Left kidney (tissue), 2 donors: ENCODE results near the gene KANSL1. TPM values are rescaled to one million over a fixed set of nuclear protein-coding genes. Genes with fewer than 3 reads are reported as not detected.

ENCODE experiments used
- DNase-seq: peaks from one replicate; pipeline ENCODE4 v3.0.0-alpha.2; 2013
- polyA plus RNA-seq: library from polyadenylated mRNA; unstranded; fragments of 120-200 nt; gene quantifications from one replicate; pipeline ENCODE4 v1.2.1, GENCODE V29; 2013; ENCODE audit not compliant: insufficient read length

KANSL1 gene
- polyA plus RNA-seq, 1 donor, result 95.8 TPM

- DNase-seq, result no peak
Measured at GRCh38 chr17:46081018-46081320, 112.3 kb downstream of the KANSL1 start.

- DNase-seq, result no peak
Measured at GRCh38 chr17:46080118-46081017, 112.9 kb downstream of the KANSL1 start.

DNA sequence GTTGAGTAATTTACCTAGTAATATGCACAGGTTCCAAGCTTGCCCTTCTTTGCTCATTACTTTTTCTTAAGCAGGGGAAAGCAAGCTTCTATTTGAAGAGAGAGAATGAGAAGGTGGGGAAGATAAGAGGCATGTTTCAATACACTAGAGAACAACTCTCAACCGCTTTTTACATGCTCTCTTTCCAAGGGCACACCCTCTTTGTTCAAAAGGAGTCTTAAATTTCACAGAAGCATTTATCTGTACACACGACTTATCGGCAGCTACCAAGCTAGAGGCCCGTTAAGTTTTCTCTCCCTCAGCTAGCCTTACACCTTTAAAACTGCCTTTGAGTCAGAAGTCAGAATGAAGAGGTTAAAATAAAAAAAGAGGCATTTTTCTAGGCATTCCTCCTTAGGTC lies 114.6 kb downstream of the KANSL1 start:
- DNase-seq, result no peak

DNA sequence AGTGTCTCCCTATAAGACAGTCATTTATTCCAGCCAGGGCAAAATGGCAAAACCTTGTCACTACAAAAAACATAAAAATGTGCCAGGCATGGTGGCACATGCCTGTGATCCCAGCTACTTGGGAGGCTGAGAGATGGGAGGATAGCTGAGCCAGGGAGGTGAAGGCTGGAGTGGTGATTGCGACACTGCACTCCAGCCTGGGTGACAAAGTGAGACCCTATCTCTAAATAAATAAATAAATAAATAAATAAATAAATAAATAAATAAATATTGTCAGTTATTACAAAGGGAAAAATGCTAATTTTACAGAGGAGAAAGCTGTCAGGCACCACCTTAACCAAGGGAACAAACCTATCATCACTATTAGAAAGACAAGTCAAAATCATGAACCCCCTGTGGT lies 118.7 kb downstream of the KANSL1 start:
- DNase-seq, result no peak

DNA sequence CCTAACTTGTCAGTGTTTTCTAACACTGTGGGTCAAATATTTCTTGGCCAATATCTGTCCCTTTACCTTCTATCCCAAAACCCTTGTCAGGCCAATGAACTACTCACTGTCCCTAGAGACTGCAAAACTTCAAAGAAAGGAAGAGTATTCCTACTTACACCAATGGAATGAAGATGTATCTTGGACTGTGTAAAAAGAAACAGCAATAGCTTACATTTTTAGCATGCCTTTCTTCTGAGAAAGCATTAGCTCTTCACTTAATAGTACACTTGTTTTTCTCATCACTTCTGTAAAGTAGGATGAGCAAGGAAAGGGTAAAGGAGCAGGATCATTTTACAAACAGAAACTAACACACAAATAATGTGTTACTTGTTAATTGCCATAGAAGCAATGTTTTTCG lies 120.2 kb downstream of the KANSL1 start:
- no peak for DNase-seq

DNA sequence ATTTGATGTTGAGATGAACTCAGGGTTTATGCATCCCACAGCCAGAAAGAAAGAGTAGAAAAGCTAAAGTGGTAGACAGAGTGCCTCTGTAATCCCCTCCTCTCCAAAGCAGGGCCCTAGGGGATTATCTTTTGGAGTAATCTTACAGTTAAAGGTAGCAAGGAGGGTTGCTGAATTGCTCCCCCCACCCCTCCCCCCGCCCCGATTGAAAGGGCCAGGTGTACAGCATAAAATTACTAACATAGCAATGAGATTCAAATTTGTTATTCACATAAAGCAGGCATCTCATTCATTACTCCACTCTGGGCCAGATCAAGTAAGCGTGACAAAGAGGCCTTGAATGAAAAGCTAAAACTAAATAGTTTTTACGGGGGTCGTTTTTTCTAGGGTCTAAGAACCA lies 121.4 kb downstream of the KANSL1 start:
- DNase-seq, result no peak

DNA sequence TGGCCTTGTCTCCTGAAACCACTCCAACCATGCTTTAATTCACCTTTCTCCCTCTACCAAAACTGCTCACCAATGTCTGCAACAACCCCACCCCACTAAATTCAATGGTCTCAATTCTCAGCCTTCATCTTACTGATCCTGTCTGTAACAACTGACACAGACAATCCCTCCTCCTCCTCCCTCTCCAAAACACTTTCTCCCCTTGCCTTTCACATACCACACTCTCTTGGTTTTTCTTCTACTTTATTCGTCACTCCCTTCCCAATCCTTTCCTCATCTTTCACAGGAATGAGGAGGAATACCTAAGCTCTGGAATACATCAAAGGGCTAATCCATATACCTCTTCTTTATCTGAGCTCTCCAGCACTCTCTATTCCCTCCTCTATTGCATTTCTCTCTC lies 128.8 kb downstream of the KANSL1 start:
- DNase-seq, result no peak

DNA sequence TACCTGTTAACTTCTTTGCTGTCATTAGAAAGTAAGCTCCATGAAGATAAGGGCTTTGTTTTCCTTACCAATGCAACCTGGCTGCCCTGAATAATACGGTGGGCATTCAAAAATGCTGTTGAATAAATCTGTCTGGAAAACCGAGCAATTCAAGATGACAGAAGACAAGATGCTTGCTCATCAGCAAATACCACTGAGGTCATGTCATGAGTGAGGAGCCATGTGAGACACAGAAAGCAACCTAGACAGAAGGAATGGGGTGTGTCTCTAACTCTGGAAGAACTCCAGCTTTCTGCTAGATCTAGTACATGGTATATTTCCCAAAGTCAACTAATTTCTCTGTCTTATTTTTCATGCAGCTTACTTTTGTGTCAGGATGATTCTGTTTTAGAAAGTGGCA lies 130.0 kb downstream of the KANSL1 start:
- DNase-seq, result no peak

DNA sequence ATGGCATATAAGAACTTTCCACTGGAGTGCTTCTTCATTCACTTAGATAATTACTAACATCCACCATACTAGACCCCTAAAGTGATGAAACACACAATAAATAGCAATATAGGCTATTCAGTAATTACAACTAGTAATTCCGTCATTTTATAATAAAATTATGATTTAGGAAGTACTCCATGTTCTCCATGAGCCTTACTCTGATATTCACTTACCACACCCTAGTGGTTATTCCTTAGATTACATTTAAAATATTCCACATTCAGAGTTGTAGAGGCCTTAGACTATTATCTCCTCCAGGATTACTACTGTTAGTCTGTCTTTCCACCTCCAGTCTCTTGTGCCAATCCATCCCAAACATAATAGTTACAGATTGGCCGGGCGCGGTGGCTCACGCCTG lies 131.8 kb downstream of the KANSL1 start:
- no peak for DNase-seq

GRCh38 chr17:46060461-46060860 lies 132.8 kb downstream of the KANSL1 start:
- DNase-seq, result no peak

GRCh38 chr17:46059486-46059885 lies 133.7 kb downstream of the KANSL1 start:
- DNase-seq, result no peak

- DNase-seq, result no peak
Measured at GRCh38 chr17:46057366-46057765, 135.9 kb downstream of the KANSL1 start.

DNA sequence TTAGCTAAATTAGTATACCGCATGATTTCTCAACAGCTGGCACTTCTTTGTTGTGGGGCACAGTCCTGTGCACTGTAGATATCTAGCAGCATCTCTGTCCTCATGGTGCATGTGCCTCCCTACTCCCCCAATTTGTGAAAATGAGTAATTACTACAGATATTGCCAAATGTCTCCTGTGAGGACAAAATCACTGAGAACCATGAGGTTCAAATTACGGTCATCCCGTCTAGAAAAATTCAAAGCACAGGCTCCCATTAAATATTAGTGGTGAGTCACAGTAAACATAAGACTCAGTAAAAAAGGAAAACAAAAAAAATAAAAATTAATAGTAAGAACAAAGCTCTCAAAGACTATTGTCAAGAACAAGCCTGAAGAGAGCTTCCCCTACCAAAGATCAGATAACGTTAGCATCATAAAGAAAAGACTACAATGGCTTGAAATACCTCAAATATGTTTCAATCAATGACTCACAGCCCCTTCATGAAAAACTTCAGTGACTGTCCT lies 136.4 kb downstream of the KANSL1 start:
- DNase-seq, result no peak

- DNase-seq, result no peak
Measured at GRCh38 chr17:46053911-46054534, 139.2 kb downstream of the KANSL1 start.

GRCh38 chr17:46049656-46050055 lies 143.6 kb downstream of the KANSL1 start:
- no peak for DNase-seq

GRCh38 chr17:46047856-46048255 lies 145.4 kb downstream of the KANSL1 start:
- no peak for DNase-seq

DNA sequence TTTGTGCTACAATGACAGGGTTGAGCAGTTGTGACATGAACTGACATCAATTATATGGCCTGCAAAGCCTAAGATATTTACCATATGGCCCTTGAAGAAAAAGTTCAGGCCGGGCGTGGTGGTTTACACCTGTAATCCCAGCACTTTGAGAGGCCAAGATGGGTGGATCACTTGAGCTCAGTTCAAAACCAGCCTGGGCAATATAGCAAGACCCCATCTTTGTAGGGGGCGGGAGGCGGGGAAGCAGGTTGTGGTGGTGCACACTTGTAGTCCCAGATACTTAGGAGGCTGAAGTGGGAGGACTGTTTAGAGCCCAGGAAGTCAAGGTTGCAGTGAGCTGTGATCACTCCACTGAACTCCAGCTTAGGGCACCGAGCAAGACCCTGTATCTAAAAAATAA lies 145.8 kb downstream of the KANSL1 start:
- DNase-seq, result no peak

GRCh38 chr17:46046957-46047356 lies 146.3 kb downstream of the KANSL1 start:
- no peak for DNase-seq

DNA sequence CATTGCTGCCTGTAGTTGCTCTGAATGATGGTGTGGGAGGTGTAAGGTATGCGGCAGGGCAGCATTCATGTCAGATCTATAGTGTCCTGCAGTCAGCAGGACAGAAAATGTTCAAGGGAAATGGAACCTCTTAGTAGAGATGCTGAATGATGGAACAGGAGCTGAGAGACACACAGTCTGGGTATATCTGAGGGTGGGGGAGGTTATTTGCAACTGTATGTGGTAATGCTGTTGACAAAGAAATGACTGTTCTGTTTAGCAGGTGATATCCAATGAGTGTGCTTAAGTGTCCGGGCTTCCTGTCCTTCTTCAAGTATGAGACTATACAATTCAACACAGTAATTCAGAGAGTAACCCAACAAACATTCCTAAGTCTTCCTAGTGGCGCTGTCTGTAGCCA lies 147.6 kb downstream of the KANSL1 start:
- DNase-seq, result no peak

DNA sequence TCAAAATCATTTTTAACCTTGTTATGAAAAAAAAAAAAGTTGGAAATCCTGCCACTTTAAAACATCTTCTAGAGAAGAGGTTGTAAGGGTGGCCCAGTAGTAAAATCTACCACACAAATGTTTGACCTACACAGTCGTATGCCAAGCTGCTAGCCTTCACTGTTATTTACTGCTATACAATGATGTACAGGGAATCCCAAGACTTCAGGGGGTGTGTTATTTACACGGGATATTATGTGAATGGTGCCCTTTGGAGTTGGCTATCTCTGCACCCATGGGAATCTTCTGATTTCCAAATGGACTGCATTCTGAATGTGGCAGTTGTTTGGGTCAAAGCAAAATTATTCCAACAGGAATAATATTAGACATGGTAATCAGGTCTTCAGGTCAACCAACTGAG lies 148.2 kb downstream of the KANSL1 start:
- DNase-seq, result no peak

DNA sequence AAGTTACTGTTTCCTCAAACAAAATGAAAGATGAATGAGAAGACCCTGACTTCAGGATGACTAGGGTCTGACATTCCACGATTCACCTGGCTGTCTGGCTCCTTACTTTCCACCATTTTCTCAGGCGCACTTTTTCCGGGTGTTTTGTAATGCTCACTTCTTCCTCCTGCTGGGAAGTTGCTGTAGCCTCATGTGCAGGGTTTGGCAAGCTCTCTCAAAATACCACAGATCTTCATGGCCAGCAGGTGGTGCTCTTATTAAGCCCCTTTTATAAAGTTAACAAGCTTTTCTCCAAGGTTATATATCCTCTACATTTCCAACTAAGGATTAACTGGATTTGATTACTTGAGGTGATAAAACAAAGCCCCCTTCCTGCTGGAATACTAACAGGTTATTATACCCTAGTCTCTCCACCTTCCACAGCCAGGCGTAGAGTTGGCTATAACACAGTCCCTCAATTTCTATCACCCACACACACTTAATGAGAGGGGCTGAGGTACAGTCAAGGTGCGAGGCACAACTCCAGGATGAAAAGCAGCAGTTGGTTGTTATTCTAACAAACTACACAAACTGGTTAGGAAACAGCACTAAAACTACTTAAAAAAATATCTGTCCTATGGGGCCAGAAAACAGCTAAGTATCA lies 148.8 kb downstream of the KANSL1 start:
- peak; percentile 79 for DNase-seq

DNA sequence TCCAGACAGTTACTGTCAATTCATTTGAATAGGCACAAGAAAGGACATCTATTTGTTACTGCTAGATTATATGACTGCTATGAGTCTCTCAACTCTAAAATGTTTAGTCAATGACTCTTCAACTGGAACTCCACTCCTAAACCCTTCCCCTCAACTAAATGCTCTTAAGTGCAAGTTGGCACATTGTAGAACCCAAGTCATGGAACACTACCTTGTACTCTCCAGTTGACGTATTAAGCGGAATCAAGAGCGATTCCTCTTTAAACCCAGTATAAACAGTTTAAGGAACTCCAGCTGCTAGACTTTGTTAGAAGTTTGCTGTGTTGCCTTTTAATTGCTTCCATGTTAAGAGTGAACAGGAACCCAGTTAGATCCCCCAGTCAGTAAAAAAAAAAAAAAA lies 149.6 kb downstream of the KANSL1 start:
- no peak for DNase-seq

GRCh38 chr17:46042925-46043324 lies 150.3 kb downstream of the KANSL1 start:
- DNase-seq, result no peak
